Neuronal stem cell (in vitro differentiated cells): ENCODE results near the gene GPN1. TPM values are rescaled to one million over a fixed set of nuclear protein-coding genes. Genes with fewer than 3 reads are reported as not detected.

Experiments used
- DNase-seq: peaks from one replicate; pipeline ENCODE4 v3.0.0-alpha.2; 2013; ENCODE audit warnings: low spot score
- H2AFZ ChIP-seq: one replicate; pipeline ENCODE4 v1.6.1; 2013; ENCODE audit warnings: mild to moderate bottlenecking, low read length, inconsistent platforms
- H2AK5ac ChIP-seq: 2 replicates; pipeline ENCODE4 v1.6.1; 2013; ENCODE audit warnings: low read depth, mild to moderate bottlenecking, inconsistent platforms, low read length, moderate library complexity, mixed read lengths
- H2BK120ac ChIP-seq: 2 replicates; pipeline ENCODE4 v1.6.1; 2013; ENCODE audit warnings: low read depth, mild to moderate bottlenecking, inconsistent platforms, low read length, moderate library complexity, mixed read lengths
- H2BK12ac ChIP-seq: one replicate; pipeline ENCODE4 v1.6.1; 2013; ENCODE audit warnings: low read length, inconsistent platforms
- H2BK15ac ChIP-seq: 2 replicates; pipeline ENCODE4 v1.6.1; 2013; ENCODE audit warnings: mild to moderate bottlenecking, low read length, inconsistent platforms, mixed read lengths
- H2BK5ac ChIP-seq: one replicate; pipeline ENCODE4 v1.6.1; 2013; ENCODE audit warnings: inconsistent platforms, mild to moderate bottlenecking, low read length, moderate library complexity
- H3K14ac ChIP-seq: one replicate; pipeline ENCODE4 v1.6.1; 2013; ENCODE audit warnings: low read length, inconsistent platforms
- H3K18ac ChIP-seq: 2 replicates; pipeline ENCODE4 v1.6.1; 2013; ENCODE audit warnings: low read length, inconsistent platforms
- H3K23ac ChIP-seq: 2 replicates; pipeline ENCODE4 v1.6.1; 2013; ENCODE audit warnings: low read depth, mild to moderate bottlenecking, mixed read lengths, low read length, inconsistent platforms; ENCODE audit not compliant: poor library complexity
- H3K27ac ChIP-seq: replicated peaks from 3 replicates; pipeline ENCODE4 v1.5.1; 2013; ENCODE audit warnings: low read length, inconsistent platforms
- H3K27me3 ChIP-seq, 3 experiments: 2 replicates each; pipeline ENCODE4 v1.6.1; 2013; ENCODE audit warnings: low read length in 3 of 3, mild to moderate bottlenecking in 2 of 3, inconsistent platforms in 1 of 3, low read depth in 1 of 3, mixed read lengths in 1 of 3, moderate library complexity in 1 of 3; ENCODE audit not compliant: control insufficient read depth in 3 of 3, insufficient read depth in 3 of 3
- H3K36me3 ChIP-seq, 2 donors: replicated peaks in 1 of 2; 2 replicates each; pipeline ENCODE4 v1.6.1; 2013; ENCODE audit warnings: low read length in 2 of 2; ENCODE audit not compliant: control insufficient read depth in 2 of 2, insufficient read depth in 2 of 2
- H3K4ac ChIP-seq: 2 replicates; pipeline ENCODE4 v1.6.1; 2013; ENCODE audit warnings: inconsistent platforms, mild to moderate bottlenecking, low read length, moderate library complexity
- H3K4me1 ChIP-seq, 2 donors: 1 replicate in 1 of 2; 2 replicates in 1 of 2; pipeline ENCODE4 v1.6.1; 2013; ENCODE audit warnings: low read length in 2 of 2, low read depth in 1 of 2; ENCODE audit not compliant: control insufficient read depth in 2 of 2, insufficient read depth in 1 of 2
- H3K4me2 ChIP-seq: one replicate; pipeline ENCODE4 v1.6.1; 2013; ENCODE audit warnings: mild to moderate bottlenecking, low read length, inconsistent platforms; ENCODE audit not compliant: insufficient read depth, poor library complexity, severe bottlenecking
- H3K4me3 ChIP-seq, 2 donors: 2 replicates each; pipeline ENCODE4 v1.5.1; 2013; ENCODE audit warnings: low read length in 2 of 2, mild to moderate bottlenecking in 2 of 2, inconsistent platforms in 1 of 2, moderate library complexity in 1 of 2
- H3K79me1 ChIP-seq: one replicate; pipeline ENCODE4 v1.6.1; 2013; ENCODE audit warnings: low read depth, mild to moderate bottlenecking, inconsistent platforms, low read length, moderate library complexity
- H3K9ac ChIP-seq: one replicate; pipeline ENCODE4 v1.6.1; 2013; ENCODE audit warnings: mild to moderate bottlenecking, low read depth, low read length, inconsistent platforms; ENCODE audit not compliant: poor library complexity
- H3K9me3 ChIP-seq, 2 donors: replicated peaks in 1 of 2; 2 replicates each; pipeline versions ENCODE3 to v1.6.1; 2013; ENCODE audit warnings: low read length in 2 of 2, mild to moderate bottlenecking in 2 of 2, inconsistent platforms in 1 of 2, low read depth in 1 of 2, mixed read lengths in 1 of 2, moderate library complexity in 1 of 2; ENCODE audit not compliant: control insufficient read depth in 2 of 2, insufficient read depth in 1 of 2
- H4K8ac ChIP-seq: one replicate; pipeline ENCODE4 v1.6.1; 2013; ENCODE audit warnings: low read depth, mild to moderate bottlenecking, inconsistent platforms, low read length, moderate library complexity
- H4K91ac ChIP-seq: one replicate; pipeline ENCODE4 v1.6.1; 2013; ENCODE audit warnings: low read length, low read depth, mild to moderate bottlenecking, inconsistent platforms; ENCODE audit not compliant: poor library complexity
- WGBS, 2 donors: extraction: QIAGEN DNeasy Blood & Tissue Kit; methylation state at CpG; one replicate each; pipeline ENCODE4 v1.1.7; 2013; ENCODE audit warnings: missing lambda C conversion rate in 2 of 2, mixed read lengths in 1 of 2; ENCODE audit not compliant: insufficient read length in 2 of 2, insufficient replicate concordance in 1 of 2; ENCODE audit errors: extremely low coverage in 2 of 2; 5-methylcytosine and 5-hydroxymethylcytosine counted together
- small RNA-seq: library from polyadenylated mRNA; stranded (forward); fragments of <200 nt; extraction: miRNeasy Mini kit (QIAGEN cat#:217004); gene quantifications from one replicate; pipeline ENCODE3, GENCODE V24; 2013; ENCODE audit not compliant: insufficient read depth

GPN1 gene

DNA sequence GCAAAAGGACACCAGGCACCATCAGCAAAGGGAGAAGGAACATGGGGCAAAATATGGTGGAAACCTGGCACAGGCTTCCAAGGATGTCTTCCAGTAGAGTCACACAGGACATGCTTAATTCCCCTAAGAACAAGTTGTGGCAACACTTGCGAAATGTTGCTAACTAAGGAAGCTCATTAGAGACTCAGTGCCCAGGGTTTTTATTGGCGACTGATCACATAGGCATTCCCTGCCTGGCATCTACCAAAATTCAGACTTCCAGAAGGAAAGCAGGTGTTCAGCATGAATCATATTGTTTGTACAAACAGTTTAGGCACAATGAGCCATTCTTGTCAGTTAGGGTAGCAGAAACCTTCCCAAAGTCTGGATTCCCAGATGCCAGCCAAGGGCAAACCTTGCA is 60.6 kb downstream of the GPN1 start:
- no peak overlapping the region for H2AFZ ChIP-seq
- no peak overlapping the region for H2AK5ac ChIP-seq
- no peak overlapping the region for H4K8ac ChIP-seq
- H4K91ac ChIP-seq = no peak overlapping the region
- H3K4ac ChIP-seq = no peak overlapping the region
- H3K27me3 ChIP-seq = no peaks in the 10 kb centered on the region
- peaks cover 14 to 74% of the 10 kb centered on the region in 2 donors for H3K36me3 ChIP-seq
- no peak overlapping the region for H3K9ac ChIP-seq
- no peak overlapping the region for H2BK12ac ChIP-seq
- no peak overlapping the region for H3K4me2 ChIP-seq
- DNase-seq = no peak
- H3K4me3 ChIP-seq = no peak overlapping the region
- H3K79me1 ChIP-seq = no peaks in the 10 kb centered on the region
- H2BK120ac ChIP-seq = no peak overlapping the region
- no peak overlapping the region for H2BK15ac ChIP-seq
- H2BK5ac ChIP-seq = no peak overlapping the region
- H3K9me3 ChIP-seq = no peaks in the 10 kb centered on the region
- no peak overlapping the region for H3K27ac ChIP-seq
- no peaks in the 10 kb centered on the region for H3K4me1 ChIP-seq
- no peak overlapping the region for H3K14ac ChIP-seq
- H3K18ac ChIP-seq = no peak overlapping the region
- no peak overlapping the region for H3K23ac ChIP-seq
- WGBS, 2 donors = no CpG with 5 or more reads among the region's 2 CpGs

DNA sequence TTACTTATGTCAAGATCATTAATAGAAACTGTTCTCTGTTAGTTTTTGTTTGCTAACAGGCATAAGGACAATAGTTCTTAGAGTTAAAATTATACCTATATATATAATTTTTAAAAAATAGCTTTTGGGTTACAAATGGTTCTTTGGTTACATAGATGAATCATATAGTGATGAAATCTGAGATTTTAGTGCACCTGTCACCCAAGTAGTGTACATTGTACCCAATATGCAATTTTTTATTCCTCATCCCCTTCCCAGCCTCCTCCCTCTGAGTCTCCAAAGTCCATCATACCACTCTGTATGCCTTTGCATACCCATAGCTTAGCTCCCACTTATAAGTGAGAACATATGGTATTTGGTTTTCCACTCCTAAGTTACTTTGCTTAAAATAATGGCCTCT is 61.2 kb downstream of the GPN1 start:
- H3K36me3 ChIP-seq = peaks cover 14 to 72% of the 10 kb centered on the region in 2 donors
- H3K4me2 ChIP-seq = no peak overlapping the region
- H3K18ac ChIP-seq = no peak overlapping the region

DNA sequence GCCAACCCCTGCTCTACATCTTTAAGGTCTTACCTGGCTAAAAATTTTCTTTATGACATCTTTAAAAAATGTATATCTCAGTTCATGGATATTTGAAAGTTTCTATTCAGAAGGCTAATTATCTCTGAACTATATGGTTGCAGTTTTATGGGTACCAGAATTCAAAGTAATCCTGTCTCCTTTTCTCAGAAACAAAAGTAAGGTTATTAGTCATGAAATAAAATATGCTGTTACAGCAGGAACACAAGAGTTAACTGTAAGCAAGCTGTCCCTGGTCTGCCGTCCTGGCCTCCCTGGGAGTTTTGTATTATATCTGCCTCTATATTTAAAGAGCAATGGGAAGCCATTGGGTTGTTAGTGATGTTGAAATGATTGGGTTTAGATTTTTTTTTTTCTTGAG is 68.8 kb downstream of the GPN1 start:
- no peaks in the 10 kb centered on the region for H3K79me1 ChIP-seq
- H2BK15ac ChIP-seq = no peak overlapping the region
- WGBS, 2 donors = no CpG with 5 or more reads among the region's 1 CpG
- peaks cover 6 to 41% of the 10 kb centered on the region in 2 donors for H3K36me3 ChIP-seq
- no peak overlapping the region for H2BK12ac ChIP-seq
- H3K14ac ChIP-seq = no peak overlapping the region
- H4K91ac ChIP-seq = no peak overlapping the region
- no peak overlapping the region for H2AK5ac ChIP-seq
- H2BK5ac ChIP-seq = no peak overlapping the region
- DNase-seq = no peak
- H3K4ac ChIP-seq = no peak overlapping the region
- H3K4me2 ChIP-seq = no peak overlapping the region
- H3K9me3 ChIP-seq = no peaks in the 10 kb centered on the region
- H2AFZ ChIP-seq = no peak overlapping the region
- no peak overlapping the region for H3K9ac ChIP-seq
- no peak overlapping the region for H4K8ac ChIP-seq
- no peak overlapping the region for H2BK120ac ChIP-seq
- H3K27me3 ChIP-seq = no peaks in the 10 kb centered on the region
- no peak overlapping the region for H3K18ac ChIP-seq
- H3K4me1 ChIP-seq = peaks cover 0 to 5% of the 10 kb centered on the region in 2 donors
- no peak overlapping the region for H3K27ac ChIP-seq
- no peak overlapping the region for H3K23ac ChIP-seq
- H3K4me3 ChIP-seq = no peak overlapping the region

More for the DNA sequence above, 61.2 kb downstream of the GPN1 start:
- no peak overlapping the region for H4K8ac ChIP-seq
- no peak overlapping the region for H2BK15ac ChIP-seq
- no peak overlapping the region for H2AK5ac ChIP-seq
- no peak overlapping the region for H3K4ac ChIP-seq
- no peak for DNase-seq
- H4K91ac ChIP-seq = no peak overlapping the region
- no peaks in the 10 kb centered on the region for H3K9me3 ChIP-seq
- no peak overlapping the region for H3K9ac ChIP-seq
- H2BK120ac ChIP-seq = no peak overlapping the region
- no peak overlapping the region for H3K14ac ChIP-seq
- H3K23ac ChIP-seq = no peak overlapping the region
- H3K4me1 ChIP-seq = no peaks in the 10 kb centered on the region
- H3K79me1 ChIP-seq = no peaks in the 10 kb centered on the region
- no peak overlapping the region for H2AFZ ChIP-seq
- no peak overlapping the region for H2BK5ac ChIP-seq
- H3K27me3 ChIP-seq = no peaks in the 10 kb centered on the region
- H3K27ac ChIP-seq = no peak overlapping the region
- no peak overlapping the region for H3K4me3 ChIP-seq
- no peak overlapping the region for H2BK12ac ChIP-seq

Small RNAs within 50 kb of the gene (small RNA-seq; reads per million reads assigned to genes)
- gene RF00340 = not detected
